ENCODE data around the gene ZBTB17. TPM values are rescaled to one million over a fixed set of nuclear protein-coding genes. Genes with fewer than 3 reads are reported as not detected.

The ZBTB17 gene
- total RNA-seq, 3 donors from 2014 or later = 21.9 to 40.3 (median 38.5) TPM

GRCh38 chr1:15934211-15935055 lies 41.5 kb downstream of the ZBTB17 start:
- Histone ChIP-seq H3K9me3 (no peaks in the 10 kb centered on the region), H3K27ac (no peak overlapping the region), H3K27me3 (no peaks in the 10 kb centered on the region), H3K4me3 (no peak overlapping the region), H3K36me3 (peaks cover 7% of the 10 kb centered on the region), H3K4me1 (peaks cover 0 to 3% of the 10 kb centered on the region in 2 donors)
- DNase-seq (ENCODE audit: low spot score in 2 of 2) = no peak
- intact Hi-C loops (cut with DNase I; ENCODE audit: low total_unique reads) = no loop called here
- TF ChIP-seq POLR2AphosphoS5 (IDR thresholded peaks at IDR 0.05) (no peak), CTCF (IDR thresholded peaks at IDR 0.05) (no peak), POLR2A (IDR thresholded peaks at IDR 0.05) (no peak)

GRCh38 chr1:15933684-15934083 lies 42.2 kb downstream of the ZBTB17 start:
- H3K4me1 ChIP-seq = no peaks in the 10 kb centered on the region
- peaks cover 7% of the 10 kb centered on the region for H3K36me3 ChIP-seq
- H3K4me3 ChIP-seq = no peak overlapping the region
- no peaks in the 10 kb centered on the region for H3K9me3 ChIP-seq
- TF ChIP-seq POLR2AphosphoS5 (IDR thresholded peaks at IDR 0.05) (no peak), POLR2A (IDR thresholded peaks at IDR 0.05) (no peak), CTCF (IDR thresholded peaks at IDR 0.05) (no peak)
- no peak overlapping the region for H3K27ac ChIP-seq
- intact Hi-C loops (cut with DNase I; ENCODE audit: low total_unique reads) = no loop called here
- no peaks in the 10 kb centered on the region for H3K27me3 ChIP-seq
- no peak for DNase-seq (ENCODE audit: low spot score in 2 of 2)

- Histone ChIP-seq H3K4me1 (no peaks in the 10 kb centered on the region), H3K27ac (no peak overlapping the region), H3K9me3 (no peaks in the 10 kb centered on the region), H3K36me3 (peaks cover 7% of the 10 kb centered on the region), H3K4me3 (no peak overlapping the region), H3K27me3 (no peaks in the 10 kb centered on the region)
- intact Hi-C loops (cut with DNase I; ENCODE audit: low total_unique reads) = no loop called here
- DNase-seq (ENCODE audit: low spot score in 2 of 2) = no peak
- no peak for TF ChIP-seq CTCF (IDR thresholded peaks at IDR 0.05)
- no peak for TF ChIP-seq POLR2AphosphoS5 (IDR thresholded peaks at IDR 0.05)
- no peak for TF ChIP-seq POLR2A (IDR thresholded peaks at IDR 0.05)
Observed at GRCh38 chr1:15932612-15933011, 43.3 kb downstream of the ZBTB17 start.

- no peak for TF ChIP-seq POLR2A (IDR thresholded peaks at IDR 0.05)
- TF ChIP-seq POLR2AphosphoS5 (IDR thresholded peaks at IDR 0.05) = no peak
- TF ChIP-seq CTCF (IDR thresholded peaks at IDR 0.05) = no peak
- intact Hi-C loops (cut with DNase I; ENCODE audit: low total_unique reads) = no loop called here
- H3K4me1 ChIP-seq = no peaks in the 10 kb centered on the region
- H3K27ac ChIP-seq = no peak overlapping the region
- H3K9me3 ChIP-seq = no peaks in the 10 kb centered on the region
- H3K36me3 ChIP-seq = peaks cover 7% of the 10 kb centered on the region
- no peaks in the 10 kb centered on the region for H3K27me3 ChIP-seq
- H3K4me3 ChIP-seq = no peak overlapping the region
- DNase-seq (ENCODE audit: low spot score in 2 of 2) = no peak
Observed at GRCh38 chr1:15931884-15932283, 44.0 kb downstream of the ZBTB17 start.

GRCh38 chr1:15931401-15931800 lies 44.5 kb downstream of the ZBTB17 start:
- no peaks in the 10 kb centered on the region for H3K4me1 ChIP-seq
- H3K9me3 ChIP-seq = no peaks in the 10 kb centered on the region
- no peak overlapping the region for H3K27ac ChIP-seq
- H3K36me3 ChIP-seq = peaks cover 7% of the 10 kb centered on the region
- no peak for TF ChIP-seq POLR2AphosphoS5 (IDR thresholded peaks at IDR 0.05)
- TF ChIP-seq POLR2A (IDR thresholded peaks at IDR 0.05) = no peak
- TF ChIP-seq CTCF (IDR thresholded peaks at IDR 0.05) = no peak
- no peaks in the 10 kb centered on the region for H3K27me3 ChIP-seq
- H3K4me3 ChIP-seq = no peak overlapping the region
- DNase-seq (ENCODE audit: low spot score in 2 of 2) = no peak
- intact Hi-C loops (cut with DNase I; ENCODE audit: low total_unique reads) = no loop called here
